ENCODE data around the gene GPM6B.

GPM6B gene

DNA sequence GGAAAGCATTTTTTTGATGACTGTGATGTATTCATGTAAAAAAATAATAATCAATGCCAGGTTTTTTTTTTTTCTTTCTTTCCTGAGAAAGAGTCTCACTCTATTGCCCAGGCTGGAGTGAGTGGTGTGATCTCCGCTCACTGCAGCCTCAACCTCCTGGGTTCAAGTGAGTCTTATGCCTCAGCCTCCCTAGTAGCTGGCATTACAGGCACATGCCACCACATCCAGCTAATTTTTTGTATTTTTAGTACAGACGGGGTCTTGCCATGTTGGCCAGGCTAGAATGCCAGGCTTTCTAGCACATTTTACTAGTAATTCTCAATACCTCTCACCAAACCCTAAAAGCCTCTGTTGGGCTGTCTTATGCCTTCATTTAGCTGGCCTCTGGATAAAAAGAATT is 25.7 kb downstream of the GPM6B start:
- TF ChIP-seq EZH2phosphoT487 (conservative IDR thresholded peaks at IDR 0.05; ENCODE audit: low read length), result no peak
- TF ChIP-seq CTCF (IDR thresholded peaks at IDR 0.05; ENCODE audit: insufficient read depth, low read length, poor library complexity, severe bottlenecking), result no peak
- Histone ChIP-seq H2AFZ (ENCODE audit: low read depth, low read length, severe bottlenecking) (no peak overlapping the region), H3K9me3 (ENCODE audit: insufficient read depth, low read length) (no peaks in the 10 kb centered on the region), H3F3A (ENCODE audit: insufficient read depth) (no peaks in the 10 kb centered on the region), H3K36me3 (ENCODE audit: low read length) (no peaks in the 10 kb centered on the region), H3K9ac (ENCODE audit: low read length) (no peak overlapping the region), H4K20me1 (ENCODE audit: low read depth, low read length) (no peaks in the 10 kb centered on the region), H3K4me2 (ENCODE audit: low read depth, low read length, poor library complexity, severe bottlenecking) (no peak overlapping the region), H3K79me2 (ENCODE audit: insufficient read depth, low read length) (no peaks in the 10 kb centered on the region), H3K4me3 (ENCODE audit: insufficient read depth, low read length, poor library complexity, severe bottlenecking) (no peak overlapping the region), H3K9me2 (replicated peaks; ENCODE audit: insufficient read depth, low read length) (no peaks in the 10 kb centered on the region), H3K27ac (ENCODE audit: low read depth, low read length) (no peak overlapping the region), H3K27me3 (ENCODE audit: low read length) (no peaks in the 10 kb centered on the region)

GRCh38 chrX:13790206-13791131 is 26.4 kb downstream of the GPM6B start:
- Histone ChIP-seq H3K9ac (ENCODE audit: low read length) (no peak overlapping the region), H3K36me3 (ENCODE audit: low read length) (no peaks in the 10 kb centered on the region), H3K9me3 (ENCODE audit: insufficient read depth, low read length) (no peaks in the 10 kb centered on the region), H3K27ac (ENCODE audit: low read depth, low read length) (no peak overlapping the region), H4K20me1 (ENCODE audit: low read depth, low read length) (no peaks in the 10 kb centered on the region), H3K9me2 (replicated peaks; ENCODE audit: insufficient read depth, low read length) (no peaks in the 10 kb centered on the region), H3K4me2 (ENCODE audit: low read depth, low read length, poor library complexity, severe bottlenecking) (no peak overlapping the region), H3K27me3 (ENCODE audit: low read length) (no peaks in the 10 kb centered on the region), H3K4me3 (ENCODE audit: insufficient read depth, low read length, poor library complexity, severe bottlenecking) (no peak overlapping the region), H2AFZ (ENCODE audit: low read depth, low read length, severe bottlenecking) (no peak overlapping the region), H3F3A (ENCODE audit: insufficient read depth) (no peaks in the 10 kb centered on the region), H3K79me2 (ENCODE audit: insufficient read depth, low read length) (no peaks in the 10 kb centered on the region)
- no peak for TF ChIP-seq EZH2phosphoT487 (conservative IDR thresholded peaks at IDR 0.05; ENCODE audit: low read length)
- TF ChIP-seq CTCF (IDR thresholded peaks at IDR 0.05; ENCODE audit: insufficient read depth, low read length, poor library complexity, severe bottlenecking), result no peak

DNA sequence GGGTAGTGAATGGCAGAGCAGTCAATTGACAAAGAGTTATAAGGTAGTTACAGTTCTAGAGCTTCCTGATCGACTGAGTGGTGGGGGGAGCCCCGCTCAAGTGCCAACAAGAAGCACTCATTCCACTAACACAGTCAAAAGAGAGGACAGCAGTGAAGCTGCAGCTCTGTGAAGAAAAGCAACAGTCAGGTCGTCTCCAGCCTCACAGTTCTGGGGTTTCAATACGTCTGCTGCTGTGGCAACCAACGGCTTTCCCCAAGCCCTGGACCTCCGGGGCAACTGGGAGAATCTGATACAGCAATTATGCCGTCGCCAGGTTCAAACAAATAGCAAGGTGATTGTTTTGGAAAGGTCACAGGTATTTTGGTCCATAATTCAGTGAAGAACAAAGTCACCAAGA is 30.8 kb downstream of the GPM6B start:
- no peaks in the 10 kb centered on the region for H3K36me3 ChIP-seq (ENCODE audit: low read length)
- H2AFZ ChIP-seq (ENCODE audit: low read depth, low read length, severe bottlenecking), result no peak overlapping the region
- no peaks in the 10 kb centered on the region for H3K9me3 ChIP-seq (ENCODE audit: insufficient read depth, low read length)
- TF ChIP-seq CTCF (IDR thresholded peaks at IDR 0.05; ENCODE audit: insufficient read depth, low read length, poor library complexity, severe bottlenecking) (no peak), EZH2phosphoT487 (conservative IDR thresholded peaks at IDR 0.05; ENCODE audit: low read length) (no peak)
- no peaks in the 10 kb centered on the region for H3K27me3 ChIP-seq (ENCODE audit: low read length)
- no peaks in the 10 kb centered on the region for H3F3A ChIP-seq (ENCODE audit: insufficient read depth)
- no peak overlapping the region for H3K27ac ChIP-seq (ENCODE audit: low read depth, low read length)
- no peaks in the 10 kb centered on the region for H3K9me2 ChIP-seq (replicated peaks; ENCODE audit: insufficient read depth, low read length)
- H3K4me2 ChIP-seq (ENCODE audit: low read depth, low read length, poor library complexity, severe bottlenecking), result no peak overlapping the region
- H3K4me3 ChIP-seq (ENCODE audit: insufficient read depth, low read length, poor library complexity, severe bottlenecking), result no peak overlapping the region
- no peaks in the 10 kb centered on the region for H4K20me1 ChIP-seq (ENCODE audit: low read depth, low read length)
- H3K9ac ChIP-seq (ENCODE audit: low read length), result no peak overlapping the region
- H3K79me2 ChIP-seq (ENCODE audit: insufficient read depth, low read length), result no peaks in the 10 kb centered on the region
